Measurements from ENCODE around the gene GNAL. TPM values are rescaled to one million over a fixed set of nuclear protein-coding genes. Genes with fewer than 3 reads are reported as not detected.

The GNAL gene
- total RNA-seq, 1 experiment from 2014 or later: 4.6 TPM

DNA sequence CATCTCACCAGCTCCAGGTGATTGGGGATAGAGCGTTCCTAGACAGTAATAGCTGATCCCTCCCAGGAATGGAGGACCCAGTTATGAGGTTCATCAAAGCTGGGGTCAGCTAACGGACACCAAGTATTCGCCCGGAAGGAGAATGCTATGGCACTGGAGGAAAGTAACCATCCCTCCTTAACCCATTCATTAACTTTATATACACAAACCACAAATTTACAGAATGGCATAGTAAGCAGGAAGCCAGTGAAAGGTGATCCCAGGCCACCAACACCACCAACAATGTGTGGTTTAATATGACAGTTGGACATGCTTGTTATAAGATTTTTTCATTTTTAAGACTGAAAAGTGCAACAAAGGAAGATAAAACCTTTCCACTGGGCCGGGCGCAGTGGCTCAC lies 106.9 kb downstream of the GNAL start:
- ATAC-seq: no peak
- intact Hi-C loops (cut with micrococcal nuclease): no loop called here
- RAD21 ChIA-PET (ENCODE audit: low non-redundant PET in 1 of 2, low total read pairs in 2 of 2, uncharacterized antibody in 2 of 2, unreplicated experiment in 2 of 2): interaction anchor here in 1 of 2 experiments (0.6 kb wide), 1 partner anchor 811 kb away, joined by 3 read pairs; no protein-coding TSS in a partner anchor
- Histone ChIP-seq H3K36me3 (ENCODE audit: control insufficient read depth in 1 of 2, insufficient read depth in 2 of 2, low read length in 2 of 2) (no peaks in the 10 kb centered on the region), H3K9me2 (ENCODE audit: insufficient read depth) (no peaks in the 10 kb centered on the region), H3K27ac (ENCODE audit: low read depth, low read length) (no peak overlapping the region), H3K4me2 (ENCODE audit: low read length) (no peak overlapping the region), H2AFZ (ENCODE audit: low read depth, low read length, poor library complexity, severe bottlenecking) (no peak overlapping the region), H3K4me1 (ENCODE audit: control insufficient read depth in 1 of 2, insufficient read depth in 2 of 2, low read length in 2 of 2) (peaks cover 0 to 3% of the 10 kb centered on the region in 2 experiments; a peak in 2 of 4 replicates), H4K20me1 (ENCODE audit: insufficient read depth) (no peaks in the 10 kb centered on the region), H3K4me3 (replicated peaks in 1 of 2; ENCODE audit: low read depth in 1 of 2, low read length in 2 of 2) (no peak overlapping the region), H3K27me3 (ENCODE audit: insufficient read depth, low read length) (0 out of 2 replicates have a peak, but pooled peaks cover 3% of the 10 kb centered on the region), H3K9me3 (ENCODE audit: control insufficient read depth in 1 of 2, insufficient read depth in 1 of 2, low read depth in 1 of 2, low read length in 2 of 2) (no peaks in the 10 kb centered on the region), H3K9ac (ENCODE audit: low read length) (no peak overlapping the region), H3K79me2 (ENCODE audit: insufficient read depth, low read length) (no peaks in the 10 kb centered on the region)
- no TSS peak for BruUV-seq (replicated peaks)
- DNase-seq (ENCODE audit: low read depth, low spot score): no peak
- POLR2A ChIA-PET: no interaction called here
- TF ChIP-seq, protein P1, sequence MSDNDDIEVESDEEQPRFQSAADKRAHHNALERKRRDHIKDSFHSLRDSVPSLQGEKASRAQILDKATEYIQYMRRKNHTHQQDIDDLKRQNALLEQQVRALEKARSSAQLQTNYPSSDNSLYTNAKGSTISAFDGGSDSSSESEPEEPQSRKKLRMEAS (IDR thresholded peaks at IDR 0.05): no peak
- TF ChIP-seq EGR1 (IDR thresholded peaks at IDR 0.05; ENCODE audit: low read depth): no peak
- no peak for TF ChIP-seq EZH2 (IDR thresholded peaks at IDR 0.05)
- no peak for TF ChIP-seq POLR2A (IDR thresholded peaks at IDR 0.05; ENCODE audit: borderline replicate concordance, extremely low read depth, insufficient read depth, insufficient read length)
- TF ChIP-seq FOSL1 (IDR thresholded peaks at IDR 0.05; ENCODE audit: low read depth): no peak
- no peak for TF ChIP-seq CEBPB (IDR thresholded peaks at IDR 0.05; ENCODE audit: low read depth)
- TF ChIP-seq RAD21 (IDR thresholded peaks at IDR 0.05; ENCODE audit: low read depth): no peak
- no peak for TF ChIP-seq YY1 (IDR thresholded peaks at IDR 0.05; ENCODE audit: extremely low read depth, insufficient replicate concordance, low read depth, low read length)
- TF ChIP-seq, protein P2, sequence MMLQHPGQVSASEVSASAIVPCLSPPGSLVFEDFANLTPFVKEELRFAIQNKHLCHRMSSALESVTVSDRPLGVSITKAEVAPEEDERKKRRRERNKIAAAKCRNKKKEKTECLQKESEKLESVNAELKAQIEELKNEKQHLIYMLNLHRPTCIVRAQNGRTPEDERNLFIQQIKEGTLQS (IDR thresholded peaks at IDR 0.05): no peak
- TF ChIP-seq SP1 (IDR thresholded peaks at IDR 0.05; ENCODE audit: low read depth): no peak
- TF ChIP-seq, protein P3, sequence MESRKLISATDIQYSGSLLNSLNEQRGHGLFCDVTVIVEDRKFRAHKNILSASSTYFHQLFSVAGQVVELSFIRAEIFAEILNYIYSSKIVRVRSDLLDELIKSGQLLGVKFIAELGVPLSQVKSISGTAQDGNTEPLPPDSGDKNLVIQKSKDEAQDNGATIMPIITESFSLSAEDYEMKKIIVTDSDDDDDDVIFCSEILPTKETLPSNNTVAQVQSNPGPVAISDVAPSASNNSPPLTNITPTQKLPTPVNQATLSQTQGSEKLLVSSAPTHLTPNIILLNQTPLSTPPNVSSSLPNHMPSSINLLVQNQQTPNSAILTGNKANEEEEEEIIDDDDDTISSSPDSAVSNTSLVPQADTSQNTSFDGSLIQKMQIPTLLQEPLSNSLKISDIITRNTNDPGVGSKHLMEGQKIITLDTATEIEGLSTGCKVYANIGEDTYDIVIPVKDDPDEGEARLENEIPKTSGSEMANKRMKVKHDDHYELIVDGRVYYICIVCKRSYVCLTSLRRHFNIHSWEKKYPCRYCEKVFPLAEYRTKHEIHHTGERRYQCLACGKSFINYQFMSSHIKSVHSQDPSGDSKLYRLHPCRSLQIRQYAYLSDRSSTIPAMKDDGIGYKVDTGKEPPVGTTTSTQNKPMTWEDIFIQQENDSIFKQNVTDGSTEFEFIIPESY (IDR thresholded peaks at IDR 0.05; ENCODE audit: extremely low read depth, insufficient replicate concordance, low read length): no peak
- no peak for TF ChIP-seq SRF (IDR thresholded peaks at IDR 0.05; ENCODE audit: low read depth)
- TF ChIP-seq TCF7L2 (IDR thresholded peaks at IDR 0.05; ENCODE audit: borderline replicate concordance, extremely low read depth, insufficient read depth, insufficient read length): no peak
- TF ChIP-seq SIN3A (IDR thresholded peaks at IDR 0.05; ENCODE audit: low read depth): no peak
- TF ChIP-seq, protein P4, sequence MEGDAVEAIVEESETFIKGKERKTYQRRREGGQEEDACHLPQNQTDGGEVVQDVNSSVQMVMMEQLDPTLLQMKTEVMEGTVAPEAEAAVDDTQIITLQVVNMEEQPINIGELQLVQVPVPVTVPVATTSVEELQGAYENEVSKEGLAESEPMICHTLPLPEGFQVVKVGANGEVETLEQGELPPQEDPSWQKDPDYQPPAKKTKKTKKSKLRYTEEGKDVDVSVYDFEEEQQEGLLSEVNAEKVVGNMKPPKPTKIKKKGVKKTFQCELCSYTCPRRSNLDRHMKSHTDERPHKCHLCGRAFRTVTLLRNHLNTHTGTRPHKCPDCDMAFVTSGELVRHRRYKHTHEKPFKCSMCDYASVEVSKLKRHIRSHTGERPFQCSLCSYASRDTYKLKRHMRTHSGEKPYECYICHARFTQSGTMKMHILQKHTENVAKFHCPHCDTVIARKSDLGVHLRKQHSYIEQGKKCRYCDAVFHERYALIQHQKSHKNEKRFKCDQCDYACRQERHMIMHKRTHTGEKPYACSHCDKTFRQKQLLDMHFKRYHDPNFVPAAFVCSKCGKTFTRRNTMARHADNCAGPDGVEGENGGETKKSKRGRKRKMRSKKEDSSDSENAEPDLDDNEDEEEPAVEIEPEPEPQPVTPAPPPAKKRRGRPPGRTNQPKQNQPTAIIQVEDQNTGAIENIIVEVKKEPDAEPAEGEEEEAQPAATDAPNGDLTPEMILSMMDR (IDR thresholded peaks at IDR 0.05 in 2 of 3, conservative IDR thresholded peaks at IDR 0.05 in 1 of 3; ENCODE audit: borderline replicate concordance in 1 of 3, insufficient read depth in 1 of 3, low read depth in 2 of 3, low read length in 2 of 3): no peak
- TF ChIP-seq, protein P5, sequence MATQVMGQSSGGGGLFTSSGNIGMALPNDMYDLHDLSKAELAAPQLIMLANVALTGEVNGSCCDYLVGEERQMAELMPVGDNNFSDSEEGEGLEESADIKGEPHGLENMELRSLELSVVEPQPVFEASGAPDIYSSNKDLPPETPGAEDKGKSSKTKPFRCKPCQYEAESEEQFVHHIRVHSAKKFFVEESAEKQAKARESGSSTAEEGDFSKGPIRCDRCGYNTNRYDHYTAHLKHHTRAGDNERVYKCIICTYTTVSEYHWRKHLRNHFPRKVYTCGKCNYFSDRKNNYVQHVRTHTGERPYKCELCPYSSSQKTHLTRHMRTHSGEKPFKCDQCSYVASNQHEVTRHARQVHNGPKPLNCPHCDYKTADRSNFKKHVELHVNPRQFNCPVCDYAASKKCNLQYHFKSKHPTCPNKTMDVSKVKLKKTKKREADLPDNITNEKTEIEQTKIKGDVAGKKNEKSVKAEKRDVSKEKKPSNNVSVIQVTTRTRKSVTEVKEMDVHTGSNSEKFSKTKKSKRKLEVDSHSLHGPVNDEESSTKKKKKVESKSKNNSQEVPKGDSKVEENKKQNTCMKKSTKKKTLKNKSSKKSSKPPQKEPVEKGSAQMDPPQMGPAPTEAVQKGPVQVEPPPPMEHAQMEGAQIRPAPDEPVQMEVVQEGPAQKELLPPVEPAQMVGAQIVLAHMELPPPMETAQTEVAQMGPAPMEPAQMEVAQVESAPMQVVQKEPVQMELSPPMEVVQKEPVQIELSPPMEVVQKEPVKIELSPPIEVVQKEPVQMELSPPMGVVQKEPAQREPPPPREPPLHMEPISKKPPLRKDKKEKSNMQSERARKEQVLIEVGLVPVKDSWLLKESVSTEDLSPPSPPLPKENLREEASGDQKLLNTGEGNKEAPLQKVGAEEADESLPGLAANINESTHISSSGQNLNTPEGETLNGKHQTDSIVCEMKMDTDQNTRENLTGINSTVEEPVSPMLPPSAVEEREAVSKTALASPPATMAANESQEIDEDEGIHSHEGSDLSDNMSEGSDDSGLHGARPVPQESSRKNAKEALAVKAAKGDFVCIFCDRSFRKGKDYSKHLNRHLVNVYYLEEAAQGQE (IDR thresholded peaks at IDR 0.05; ENCODE audit: low read depth): no peak
- TF ChIP-seq POLR2AphosphoS5 (IDR thresholded peaks at IDR 0.05; ENCODE audit: low read depth, low read length): no peak
- TF ChIP-seq JUND (IDR thresholded peaks at IDR 0.05): no peak
- no peak for TF ChIP-seq ELF1 (IDR thresholded peaks at IDR 0.05; ENCODE audit: borderline replicate concordance, low read depth)
- CTCF ChIA-PET: interaction anchor here (1.0 kb wide), 1 partner anchor 243 kb away, joined by 3 read pairs; no protein-coding TSS in a partner anchor

Data from HCT116 (cell line).